Liver (tissue), 3 donors: ENCODE data around the gene ATP10A.

Experiments
- CTCF ChIP-seq: fragments of 150-350 bp; IDR thresholded peaks from 2 replicates; pipeline ENCODE4 v1.5.1; 2017; ENCODE audit warnings: improper control_type of control experiment, low read depth, low read length; ENCODE audit not compliant: missing input control
- EGR1 ChIP-seq, 2 donors: IDR thresholded peaks; 2 replicates each; pipeline ENCODE4 v1.6.1; 2016 to 2018; ENCODE audit warnings: antibody characterized with exemption in 2 of 2, low read depth in 2 of 2
- FOXA1 ChIP-seq: IDR thresholded peaks from 2 replicates; pipeline ENCODE4 v1.6.1; 2016; ENCODE audit warnings: antibody characterized with exemption
- GABPA ChIP-seq, 2 donors: IDR thresholded peaks in 1 of 2; conservative IDR thresholded peaks in 1 of 2; 2 replicates each; pipeline ENCODE4 v1.6.1; 2016; ENCODE audit warnings: antibody characterized with exemption in 2 of 2, mild to moderate bottlenecking in 1 of 2, moderate library complexity in 1 of 2
- HNF4G ChIP-seq: IDR thresholded peaks from 2 replicates; pipeline ENCODE4 v1.6.1; 2016; ENCODE audit warnings: antibody characterized with exemption
- JUND ChIP-seq, 2 donors: IDR thresholded peaks; 2 replicates each; pipeline ENCODE4 v1.6.1; 2016; ENCODE audit warnings: antibody characterized with exemption in 2 of 2
- MAX ChIP-seq: IDR thresholded peaks from 2 replicates; pipeline ENCODE4 v1.6.1; 2016; ENCODE audit warnings: antibody characterized with exemption
- RAD21 ChIP-seq, 2 donors: IDR thresholded peaks; 2 replicates each; pipeline ENCODE4 v1.6.1; 2016; ENCODE audit warnings: antibody characterized with exemption in 2 of 2, mild to moderate bottlenecking in 2 of 2
- REST ChIP-seq: IDR thresholded peaks from 2 replicates; pipeline ENCODE4 v1.6.1; 2016; ENCODE audit warnings: antibody characterized with exemption, mild to moderate bottlenecking
- RXRA ChIP-seq, 2 donors: IDR thresholded peaks; 2 replicates each; pipeline ENCODE4 v1.6.1; 2017 to 2018; ENCODE audit warnings: antibody characterized with exemption in 2 of 2, mild to moderate bottlenecking in 1 of 2
- SP1 ChIP-seq: IDR thresholded peaks from 2 replicates; pipeline ENCODE4 v1.6.1; 2018; ENCODE audit warnings: antibody characterized with exemption, mild to moderate bottlenecking
- TAF1 ChIP-seq: conservative IDR thresholded peaks from 2 replicates; pipeline ENCODE4 v1.6.1; 2016; ENCODE audit warnings: antibody characterized with exemption, mild to moderate bottlenecking
- YY1 ChIP-seq: IDR thresholded peaks from 2 replicates; pipeline ENCODE4 v1.6.1; 2016; ENCODE audit warnings: antibody characterized with exemption, mild to moderate bottlenecking
- ZBTB33 ChIP-seq: IDR thresholded peaks from 2 replicates; pipeline ENCODE4 v1.6.1; 2016; ENCODE audit warnings: antibody characterized with exemption
- donor health status: healthy.
- donor health status: healthy.

DNA sequence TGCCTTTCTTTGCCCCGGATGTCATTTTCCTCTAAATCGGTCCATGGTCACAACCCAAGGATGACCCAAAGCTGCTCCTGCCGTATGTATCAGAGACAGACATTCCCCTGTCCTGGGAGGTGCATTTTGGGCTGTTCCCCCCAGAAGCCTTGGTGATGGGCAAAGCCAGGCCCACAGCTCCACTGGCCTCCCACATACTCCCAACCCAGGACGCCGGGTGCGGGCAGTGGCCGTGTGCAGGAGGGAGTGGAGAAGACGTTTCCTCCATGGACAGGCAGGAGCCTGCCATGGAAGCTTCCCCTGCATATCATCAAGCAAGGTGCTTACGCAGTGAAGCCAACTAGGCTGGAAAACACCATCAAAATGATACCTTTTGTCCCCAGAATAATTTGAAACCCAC, 175.0 kb downstream of the ATP10A start:
- TF ChIP-seq MAX (no peak), REST (no peak), SP1 (no peak), CTCF (no peak), RAD21 (IDR thresholded peaks at IDR 0.05) (no peak), GABPA (IDR thresholded peaks at IDR 0.05 in 1 of 2, conservative IDR thresholded peaks at IDR 0.05 in 1 of 2) (no peak), FOXA1 (no peak), RXRA (IDR thresholded peaks at IDR 0.05) (no peak), ZBTB33 (no peak), EGR1 (IDR thresholded peaks at IDR 0.05; ENCODE audit: low read depth in 2 of 2) (no peak), TAF1 (no peak), JUND (IDR thresholded peaks at IDR 0.05) (no peak), YY1 (no peak), HNF4G (no peak)
